Calu3 (cell line): ENCODE results near the gene RPTOR. TPM values are rescaled to one million over a fixed set of nuclear protein-coding genes. Genes with fewer than 3 reads are reported as not detected.

ENCODE experiments used
- BruUV-seq: library from RNA; stranded (reverse); fragments of 400-500 nt; replicated peaks from 2 replicates; lab custom pipeline; 2021; lab: Mats Ljungman, UMichigan
- CTCF ChIA-PET: fragments of 300-600 bp; sonication (Branson Sonifier 250); formaldehyde crosslinking; loops from one replicate; lab custom pipeline; 2022; ENCODE audit warnings: antibody characterized with exemption; lab: Charles Lee
- DNase-seq: peaks from one replicate; pipeline ENCODE4 v3.0.0; 2022
- H3K27ac Mint-ChIP-seq: one replicate; pipeline ENCODE4 v1.8.0; 2022; ENCODE audit warnings: mixed read lengths; ENCODE audit not compliant: unreplicated experiment
- H3K27me3 Mint-ChIP-seq: one replicate; pipeline ENCODE4 v1.8.0; 2022; ENCODE audit warnings: mixed read lengths; ENCODE audit not compliant: unreplicated experiment
- H3K36me3 Mint-ChIP-seq: one replicate; pipeline ENCODE4 v1.8.0; 2022; ENCODE audit warnings: mild to moderate bottlenecking, moderate library complexity, mixed read lengths; ENCODE audit not compliant: insufficient read depth, unreplicated experiment
- H3K4me1 Mint-ChIP-seq: one replicate; pipeline ENCODE4 v1.8.0; 2022; ENCODE audit warnings: mild to moderate bottlenecking, low read depth, mixed read lengths; ENCODE audit not compliant: unreplicated experiment
- H3K4me3 Mint-ChIP-seq: one replicate; pipeline ENCODE4 v1.8.0; 2022; ENCODE audit warnings: mild to moderate bottlenecking, low read depth, moderate library complexity, mixed read lengths; ENCODE audit not compliant: unreplicated experiment
- H3K9me3 Mint-ChIP-seq: one replicate; pipeline ENCODE4 v1.8.0; 2022; ENCODE audit warnings: low read depth, mixed read lengths; ENCODE audit not compliant: unreplicated experiment
- intact Hi-C: fragments of 100-400 bp; cut with micrococcal nuclease; formaldehyde crosslinking; loops from one replicate; pipeline ENCODE4 v1.10.0; 2022; ENCODE audit not compliant: unreplicated experiment
- total RNA-seq: library from RNA; stranded (reverse); gene quantifications from 2 replicates; pipeline ENCODE4 v1.2.3, GENCODE V29; 2022
- TF ChIP-seq, protein P1 (sequence below): fragments of 200-600 bp; IDR thresholded peaks from one replicate; pipeline ENCODE4 v1.8.0; 2022; ENCODE audit warnings: antibody characterized with exemption; ENCODE audit not compliant: unreplicated experiment

RPTOR gene
- total RNA-seq, 1 experiment from 2014 or later = 41.8 TPM

DNA sequence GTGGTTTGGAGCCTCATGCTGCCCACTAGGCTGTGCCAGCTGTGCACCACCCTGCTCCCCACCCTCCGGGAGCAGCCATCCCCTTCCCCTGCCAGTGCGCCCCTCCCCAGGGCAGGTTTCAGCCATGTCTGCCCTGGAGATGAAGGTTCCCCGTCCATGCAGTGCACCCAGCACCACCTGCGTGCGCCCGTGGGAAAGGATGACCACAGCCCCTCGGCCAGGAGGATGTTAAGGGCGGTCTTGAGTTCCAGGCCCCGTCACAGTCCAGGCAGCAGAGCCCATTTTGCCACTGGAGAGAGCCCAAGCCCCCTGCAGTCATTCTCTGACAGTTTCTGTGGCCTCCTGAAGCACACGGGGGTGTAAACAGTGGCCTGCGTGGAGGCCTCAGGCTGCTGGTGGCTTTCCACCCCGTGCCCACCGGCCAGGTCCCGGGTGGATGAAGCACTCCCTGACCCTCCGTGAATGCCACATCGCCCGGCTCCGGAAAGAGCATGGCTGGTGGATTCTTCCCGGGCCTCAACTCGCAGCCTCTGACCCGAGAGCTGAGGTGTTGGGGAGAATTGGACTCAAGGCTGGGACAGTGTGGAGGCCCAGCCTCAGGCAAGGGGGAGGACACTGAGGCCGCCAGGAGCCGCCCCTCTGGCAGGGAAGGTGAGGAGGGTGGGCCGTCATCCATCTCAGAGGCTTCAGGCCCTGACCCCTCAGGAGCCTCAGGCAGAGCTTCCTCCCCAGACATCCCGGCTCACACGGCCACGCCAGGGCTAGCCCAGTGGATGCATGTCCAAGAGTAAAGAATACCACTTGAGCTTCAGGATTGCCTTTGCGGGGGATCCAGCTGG is 377.3 kb downstream of the RPTOR start:
- Mint-ChIP-seq H3K4me3 (no peak overlapping the region), H3K27me3 (no peaks in the 10 kb centered on the region), H3K4me1 (no peaks in the 10 kb centered on the region), H3K9me3 (no peaks in the 10 kb centered on the region), H3K36me3 (peaks cover 12% of the 10 kb centered on the region), H3K27ac (no peak overlapping the region)
- intact Hi-C loops = no loop called here
- no TSS peak for BruUV-seq
- CTCF ChIA-PET = interaction anchor here (0.9 kb wide), 1 partner anchor 9 kb away, joined by 3 read pairs; no protein-coding TSS in a partner anchor
- no peak for DNase-seq
- TF ChIP-seq, protein P1, sequence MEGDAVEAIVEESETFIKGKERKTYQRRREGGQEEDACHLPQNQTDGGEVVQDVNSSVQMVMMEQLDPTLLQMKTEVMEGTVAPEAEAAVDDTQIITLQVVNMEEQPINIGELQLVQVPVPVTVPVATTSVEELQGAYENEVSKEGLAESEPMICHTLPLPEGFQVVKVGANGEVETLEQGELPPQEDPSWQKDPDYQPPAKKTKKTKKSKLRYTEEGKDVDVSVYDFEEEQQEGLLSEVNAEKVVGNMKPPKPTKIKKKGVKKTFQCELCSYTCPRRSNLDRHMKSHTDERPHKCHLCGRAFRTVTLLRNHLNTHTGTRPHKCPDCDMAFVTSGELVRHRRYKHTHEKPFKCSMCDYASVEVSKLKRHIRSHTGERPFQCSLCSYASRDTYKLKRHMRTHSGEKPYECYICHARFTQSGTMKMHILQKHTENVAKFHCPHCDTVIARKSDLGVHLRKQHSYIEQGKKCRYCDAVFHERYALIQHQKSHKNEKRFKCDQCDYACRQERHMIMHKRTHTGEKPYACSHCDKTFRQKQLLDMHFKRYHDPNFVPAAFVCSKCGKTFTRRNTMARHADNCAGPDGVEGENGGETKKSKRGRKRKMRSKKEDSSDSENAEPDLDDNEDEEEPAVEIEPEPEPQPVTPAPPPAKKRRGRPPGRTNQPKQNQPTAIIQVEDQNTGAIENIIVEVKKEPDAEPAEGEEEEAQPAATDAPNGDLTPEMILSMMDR = no peak

DNA sequence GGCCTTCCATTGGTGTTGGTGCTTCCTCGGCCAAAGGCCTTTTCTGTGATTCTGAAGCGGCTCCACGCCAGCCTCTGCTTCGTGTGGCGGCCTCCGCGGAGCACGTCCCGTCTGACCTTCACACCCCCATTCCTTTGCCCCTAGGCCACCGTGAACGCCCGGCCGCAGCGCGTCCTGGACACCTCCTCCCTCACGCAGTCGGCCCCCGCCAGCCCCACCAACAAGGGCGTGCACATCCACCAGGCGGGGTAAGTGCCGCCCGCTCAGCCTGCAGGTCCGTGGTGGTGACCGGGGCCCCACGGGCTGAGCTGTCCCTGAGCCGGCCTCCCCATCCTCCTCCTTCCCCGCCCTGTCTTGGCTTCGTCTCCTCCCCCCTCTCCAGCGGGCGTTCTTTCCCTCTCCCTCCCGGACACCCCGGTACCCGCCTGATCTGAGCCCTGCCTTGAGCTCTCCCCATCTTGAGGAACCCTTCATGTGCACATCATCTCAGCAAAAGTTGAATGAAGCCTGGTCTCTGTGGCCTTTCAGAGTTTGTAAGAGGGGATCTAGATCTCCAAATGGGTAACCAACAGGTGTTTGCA is 378.0 kb downstream of the RPTOR start:
- DNase-seq = no peak
- Mint-ChIP-seq H3K27ac (peak overlapping the region; percentile 58), H3K27me3 (no peaks in the 10 kb centered on the region), H3K9me3 (no peaks in the 10 kb centered on the region), H3K4me1 (no peaks in the 10 kb centered on the region), H3K4me3 (no peak overlapping the region), H3K36me3 (peaks cover 8% of the 10 kb centered on the region)
- BruUV-seq = no TSS peak
- TF ChIP-seq, protein P1 = no peak
- CTCF ChIA-PET = interaction anchor here (0.9 kb wide), 1 partner anchor 8 kb away, joined by 3 read pairs; no protein-coding TSS in a partner anchor
- intact Hi-C loops = no loop called here

DNA sequence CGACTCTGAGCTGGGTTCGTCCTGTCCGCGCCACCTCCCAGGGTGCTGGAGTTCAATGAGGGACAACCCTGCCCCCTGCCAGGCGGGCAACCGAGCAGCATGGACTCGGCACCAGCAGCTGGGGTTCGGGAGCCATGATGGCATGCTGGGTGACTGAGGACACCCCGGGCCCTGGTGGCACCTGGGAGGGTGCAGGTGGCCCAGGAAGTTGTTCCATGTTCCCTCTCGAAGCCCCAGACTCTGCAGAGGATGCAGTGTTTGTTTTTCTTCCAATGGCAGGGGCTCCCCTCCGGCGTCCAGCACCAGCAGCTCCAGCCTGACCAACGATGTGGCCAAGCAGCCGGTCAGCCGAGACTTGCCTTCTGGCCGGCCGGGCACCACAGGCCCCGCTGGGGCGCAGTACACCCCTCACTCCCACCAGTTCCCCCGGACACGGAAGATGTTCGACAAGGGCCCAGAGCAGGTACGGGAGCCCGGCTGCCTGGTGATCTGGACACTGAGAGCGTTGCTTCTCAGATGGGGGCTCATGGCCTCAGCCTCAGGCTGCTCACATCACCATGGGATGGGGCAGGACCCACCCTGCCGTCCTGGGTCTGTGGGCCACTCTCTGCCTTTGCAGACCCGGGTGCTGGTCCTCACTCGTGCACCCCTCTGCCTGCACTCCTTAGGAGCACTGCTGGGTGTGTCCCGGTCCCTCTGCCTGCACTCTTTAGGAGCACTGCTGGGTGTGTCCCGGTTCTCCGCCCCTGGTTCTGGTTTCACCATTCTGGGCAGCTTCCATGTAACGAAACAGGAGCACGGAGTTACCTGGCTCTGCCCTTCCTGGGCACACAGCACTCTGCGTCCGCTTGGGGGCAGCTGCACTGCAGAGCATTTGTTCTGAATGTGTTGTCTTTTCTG is 378.8 kb downstream of the RPTOR start:
- peaks cover 6% of the 10 kb centered on the region for H3K36me3 Mint-ChIP-seq
- CTCF ChIA-PET = interaction anchor here (0.9 kb wide), 1 partner anchor 7 kb away, joined by 3 read pairs; no protein-coding TSS in a partner anchor
- H3K4me1 Mint-ChIP-seq = no peaks in the 10 kb centered on the region

More for the DNA sequence above, 378.8 kb downstream of the RPTOR start:
- intact Hi-C loops = no loop called here
- no TSS peak for BruUV-seq
- Mint-ChIP-seq H3K9me3 (no peaks in the 10 kb centered on the region), H3K27me3 (no peaks in the 10 kb centered on the region), H3K27ac (peak overlapping the region; percentile 58), H3K4me3 (no peak overlapping the region)
- TF ChIP-seq, protein P1 = no peak
- no peak for DNase-seq
